Activated T-cell treated with anti-CD3 and anti-CD28 coated beads, Interleukin-2, amount 50 U/mL, for 48 hours (primary cell): ENCODE results near the gene ALDH1L1.
"Not testable (repeated sequence)": the region's sequence is repeated elsewhere in the genome, so short reads cannot be mapped to it uniquely, and the experiment has no call there.

Experiments
- DNase-seq, 2 experiments: peaks; one replicate each; pipeline ENCODE4 v3.0.0-alpha.2; 2020

Gene ALDH1L1

DNA sequence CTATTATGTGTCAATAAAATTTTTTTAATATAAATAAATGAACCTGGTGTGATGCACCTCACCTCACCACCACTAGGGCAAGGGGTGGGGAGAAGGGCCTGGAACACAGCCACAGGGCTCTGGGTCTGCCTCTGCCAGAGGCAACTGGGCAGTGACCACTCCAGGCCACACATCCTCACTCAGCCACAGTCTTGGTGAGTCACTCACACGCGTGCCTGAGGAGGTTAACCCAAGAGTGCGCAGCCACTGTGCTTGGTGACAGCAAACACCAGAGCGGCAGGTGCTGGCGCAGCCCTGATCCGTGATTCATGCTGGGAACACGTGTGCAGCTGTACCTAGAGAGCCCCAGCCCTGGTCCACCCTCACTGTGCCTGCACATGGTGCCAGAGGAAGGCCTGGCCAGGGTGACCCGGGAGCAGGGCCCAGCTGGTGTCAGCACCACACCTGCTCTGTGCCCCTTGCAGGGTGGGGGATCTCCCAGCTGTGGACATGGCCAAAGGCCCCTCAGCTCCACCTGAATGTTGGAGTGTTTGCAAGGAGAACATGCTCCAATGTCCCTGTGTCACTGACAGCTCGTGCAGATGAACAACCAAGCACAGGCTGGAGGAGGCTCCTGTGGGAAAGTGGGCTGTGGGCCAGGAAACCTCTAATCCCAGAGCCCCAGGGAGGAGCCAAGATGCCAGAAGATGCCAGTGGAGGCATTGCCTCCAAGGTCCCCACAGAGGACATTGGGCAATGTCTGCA, 98.6 kb downstream of the ALDH1L1 start:
- DNase-seq, result peak in 1 of 2 experiments; percentile 31

DNA sequence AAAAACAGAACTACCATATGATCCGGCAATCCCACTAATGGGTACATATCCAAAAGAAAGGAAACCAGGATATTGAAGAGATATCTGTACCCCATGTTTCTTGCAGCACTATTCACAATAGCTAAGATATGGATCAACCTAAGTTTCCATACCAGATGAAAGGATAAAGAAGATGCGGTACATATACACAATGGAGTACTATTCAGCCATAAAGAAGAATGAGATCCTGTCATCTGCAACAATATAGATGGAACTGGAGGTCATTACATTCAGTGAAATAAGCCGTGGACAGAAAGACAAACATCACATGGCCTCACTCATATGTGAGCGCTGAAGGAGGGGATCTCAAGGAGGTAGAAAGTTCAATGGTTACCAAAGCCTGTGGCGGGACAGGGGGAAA, 99.4 kb downstream of the ALDH1L1 start:
- no peak for DNase-seq

DNA sequence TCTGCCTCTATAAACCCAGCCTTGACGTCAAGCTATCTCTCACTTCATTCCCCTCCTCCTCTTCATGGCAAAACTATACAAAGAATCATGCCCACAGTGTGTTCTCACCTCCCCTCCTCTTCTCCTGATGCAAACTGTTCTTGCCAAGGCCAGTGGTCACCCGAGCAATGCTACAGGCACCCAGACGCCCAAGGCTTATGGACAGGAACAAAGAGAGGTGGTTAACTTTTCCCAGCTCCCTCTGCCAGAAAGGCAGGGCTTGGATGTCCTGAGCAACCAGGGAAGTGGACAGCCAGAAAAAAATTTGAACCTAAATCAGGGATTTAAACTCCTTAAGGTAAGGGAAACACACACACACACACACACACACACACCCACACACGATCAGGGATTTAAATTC, 101.5 kb downstream of the ALDH1L1 start:
- no peak for DNase-seq

DNA sequence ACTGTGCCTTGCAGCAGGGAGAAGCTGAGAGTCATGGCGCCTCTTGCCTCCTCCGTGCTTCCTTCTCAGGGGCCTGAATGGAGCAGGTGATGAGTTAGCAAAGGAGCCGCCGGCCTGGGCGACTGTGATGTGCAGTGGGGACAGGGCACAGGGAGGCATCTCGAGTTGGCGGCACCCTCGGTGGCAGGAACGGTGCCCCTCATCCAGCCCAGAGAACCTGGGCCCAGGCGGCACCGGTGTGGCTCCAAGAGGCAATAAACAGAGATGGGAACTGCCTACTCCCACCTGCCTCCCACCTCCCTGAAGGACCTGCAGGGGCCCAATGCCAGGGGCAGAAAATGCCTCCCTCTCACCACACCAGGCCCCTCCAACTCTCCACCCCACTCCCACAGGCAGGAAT, 102.6 kb downstream of the ALDH1L1 start:
- no peak for DNase-seq

DNA sequence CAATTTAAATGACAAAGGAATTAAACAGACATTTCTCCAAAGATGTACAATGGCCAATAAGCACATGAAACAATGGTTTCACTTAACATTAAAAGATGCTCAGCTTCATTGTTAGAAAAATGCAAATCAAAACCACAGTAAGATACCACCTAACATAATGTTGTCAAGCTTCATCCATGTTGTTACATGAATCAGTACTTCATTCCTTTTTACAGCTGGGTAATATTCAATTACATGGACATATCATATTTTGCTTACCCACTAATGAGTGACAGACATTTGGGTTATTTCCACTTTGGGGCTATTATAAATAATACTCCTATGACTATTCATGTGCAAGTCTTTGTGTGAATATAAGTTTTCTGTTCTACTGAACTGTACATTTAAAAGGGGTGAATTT, 104.2 kb downstream of the ALDH1L1 start:
- DNase-seq, result no peak

DNA sequence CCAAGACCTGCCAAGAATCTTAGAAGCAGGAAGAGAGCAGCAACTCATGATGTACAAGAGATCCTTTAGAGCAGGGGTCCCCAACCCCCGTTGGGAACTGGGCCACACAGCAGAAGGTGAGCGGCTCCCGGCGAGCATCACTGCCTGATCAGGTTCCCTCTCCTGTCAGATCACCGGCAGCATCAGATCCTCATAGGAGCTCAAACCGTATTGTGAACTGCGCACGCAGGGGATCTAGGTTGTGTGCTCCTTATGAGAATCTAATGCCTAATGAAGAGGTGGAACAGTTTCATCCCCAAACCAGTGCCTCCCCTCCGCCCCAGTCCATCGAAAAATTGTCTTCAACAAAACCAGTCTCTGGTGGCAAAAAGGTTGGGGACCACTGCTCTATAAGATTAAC, 110.2 kb downstream of the ALDH1L1 start:
- DNase-seq, result no peak

DNA sequence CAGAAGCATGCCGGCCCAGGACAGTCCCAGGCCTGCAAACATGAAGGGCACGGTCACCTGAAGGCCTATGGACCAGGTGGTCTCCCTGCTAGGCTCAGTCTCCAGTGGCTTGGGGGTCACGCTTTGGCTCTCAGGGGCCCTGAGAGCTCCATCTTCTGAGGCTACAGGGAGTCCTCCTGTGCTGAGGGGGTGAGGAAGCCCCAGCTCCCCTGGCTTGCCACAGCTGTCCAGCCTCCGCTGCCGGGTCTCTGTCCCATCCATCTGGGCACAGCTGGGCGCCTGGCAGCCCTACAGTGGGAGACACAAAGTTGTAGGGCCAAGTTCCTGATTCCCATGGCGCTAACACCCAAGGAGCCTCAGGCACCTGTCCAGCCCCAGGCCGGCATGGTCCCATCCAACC, 112.4 kb downstream of the ALDH1L1 start:
- DNase-seq, result no peak

DNA sequence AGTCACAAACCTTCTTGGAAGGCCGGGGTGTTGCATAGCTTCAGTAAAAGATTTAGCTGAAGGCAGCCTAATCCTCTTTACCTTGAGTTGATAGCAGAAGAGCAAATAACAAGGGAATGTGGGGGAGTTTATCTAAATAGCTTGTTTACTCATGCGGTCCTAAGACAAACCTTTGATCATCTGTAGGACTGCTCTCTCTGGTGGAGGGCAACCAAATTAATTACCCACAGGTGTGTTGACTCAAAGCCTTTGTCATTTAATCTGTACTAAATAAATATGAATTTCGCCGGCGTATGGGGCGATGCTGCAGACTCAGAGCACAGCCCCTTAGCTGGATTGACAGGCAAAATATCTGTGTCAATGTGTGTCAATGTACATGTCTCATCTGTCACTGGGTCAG, 113.7 kb downstream of the ALDH1L1 start:
- DNase-seq, result not testable (repeated sequence)

DNA sequence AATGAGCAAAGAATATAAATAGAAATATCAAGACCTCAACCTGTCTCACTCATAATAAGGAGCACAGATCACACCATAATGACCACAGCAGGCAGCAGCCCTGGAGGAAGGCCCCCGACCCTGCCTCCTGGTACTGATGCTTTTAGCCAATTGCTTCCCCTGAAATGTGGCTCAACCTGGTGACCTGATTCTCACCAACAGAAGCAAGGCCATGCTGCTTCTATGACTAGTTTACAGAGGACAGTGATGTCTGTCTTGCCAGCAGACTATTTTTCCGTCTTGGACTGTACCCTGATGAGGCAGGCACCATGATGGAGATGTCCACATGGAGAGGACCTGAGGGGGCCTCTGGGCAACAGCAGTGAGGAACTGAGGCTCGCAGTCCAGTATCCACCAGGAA, 114.5 kb downstream of the ALDH1L1 start:
- DNase-seq, result no peak

DNA sequence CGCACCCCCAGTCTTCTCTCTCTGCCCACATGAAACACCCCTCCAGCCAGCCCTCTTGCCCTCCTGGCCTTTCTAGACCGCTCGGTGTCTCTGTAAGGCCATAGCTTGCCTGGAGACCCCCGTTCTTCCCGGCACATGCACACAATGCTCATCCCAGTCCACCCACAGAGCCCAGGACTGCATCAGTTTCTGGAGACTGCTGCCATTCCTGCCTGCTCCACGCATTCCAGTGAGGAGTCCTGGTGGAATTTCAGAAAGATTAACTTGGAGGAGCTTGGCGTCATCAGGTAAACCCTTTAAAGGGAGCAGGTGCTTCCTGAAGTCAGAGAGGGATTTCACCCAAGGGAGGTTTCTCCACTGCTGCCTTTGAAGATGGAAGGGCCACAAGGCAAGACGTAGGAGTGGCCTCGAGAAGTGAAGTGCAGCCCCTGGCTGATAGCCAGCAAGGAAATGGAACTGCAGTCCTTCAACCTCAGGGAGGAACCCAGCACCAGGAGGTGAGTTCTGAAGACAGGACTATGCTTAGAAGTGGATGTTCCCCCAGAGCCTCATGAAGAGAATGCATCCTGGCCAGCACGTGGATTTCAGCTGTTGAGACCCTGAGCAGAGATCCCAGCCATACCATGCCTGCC, 115.6 kb downstream of the ALDH1L1 start:
- no peak for DNase-seq

DNA sequence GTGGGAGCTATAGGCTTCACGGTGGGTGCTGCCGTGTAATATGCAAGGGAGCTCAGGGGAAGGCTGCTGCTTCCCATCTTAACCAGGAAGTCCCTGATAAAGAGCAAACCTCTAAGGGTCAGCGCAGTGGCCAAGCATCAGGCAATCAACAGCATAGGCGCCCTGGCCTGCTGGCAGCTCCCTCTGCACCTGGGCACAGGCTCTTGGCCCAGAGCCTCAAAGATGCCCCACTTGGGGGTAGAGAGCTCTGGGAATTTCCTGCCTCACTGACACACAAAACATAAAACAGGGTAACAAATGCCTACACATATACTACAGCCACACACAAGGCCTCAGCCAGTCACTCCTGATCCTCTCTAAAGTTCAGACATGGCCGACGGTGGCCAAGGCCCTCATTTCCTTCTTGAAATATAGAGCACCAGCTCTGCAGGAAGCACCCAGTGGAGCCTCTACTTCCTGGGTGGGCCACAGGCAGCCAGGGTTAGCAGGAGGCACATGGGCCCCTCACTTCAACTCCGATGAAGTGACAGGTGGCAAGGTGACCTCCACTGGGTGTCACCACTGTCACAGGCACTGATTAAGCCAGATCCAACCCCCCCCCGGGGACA, 116.9 kb downstream of the ALDH1L1 start:
- DNase-seq, result no peak

DNA sequence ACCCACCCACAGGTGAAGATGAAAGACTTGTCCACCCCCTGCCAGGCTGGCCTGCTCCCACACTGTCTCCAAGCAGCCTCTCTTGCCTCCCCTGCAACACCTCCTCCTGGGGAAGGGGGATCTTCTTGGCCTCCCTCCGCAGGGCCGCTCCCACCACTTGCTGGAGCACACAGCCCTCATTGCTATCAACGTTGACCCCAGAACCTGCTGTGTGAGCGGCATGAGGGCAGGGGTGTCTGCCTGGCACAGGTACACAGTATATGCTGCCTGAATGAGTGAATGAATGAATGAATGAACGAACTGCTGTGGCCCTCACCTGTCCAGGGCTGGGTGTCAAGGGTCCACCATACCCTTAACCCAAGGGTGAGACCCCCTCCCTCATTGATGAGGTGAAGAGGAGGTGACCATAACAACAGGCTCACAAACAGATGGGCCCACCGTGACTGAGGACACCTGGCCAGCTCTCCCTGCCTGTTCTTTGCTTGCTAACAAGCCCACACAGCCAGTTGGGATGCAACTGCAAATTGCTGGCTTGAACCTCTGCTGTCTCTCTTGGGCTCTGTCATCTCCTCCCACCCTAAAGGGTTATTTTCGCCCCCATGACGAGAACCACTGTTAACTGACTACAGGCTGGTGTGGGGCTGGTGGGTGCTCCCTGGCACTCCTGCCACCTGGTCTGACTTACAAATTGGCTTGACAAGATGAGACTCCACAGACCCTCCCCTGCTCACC, 118.9 kb downstream of the ALDH1L1 start:
- DNase-seq, result no peak

DNA sequence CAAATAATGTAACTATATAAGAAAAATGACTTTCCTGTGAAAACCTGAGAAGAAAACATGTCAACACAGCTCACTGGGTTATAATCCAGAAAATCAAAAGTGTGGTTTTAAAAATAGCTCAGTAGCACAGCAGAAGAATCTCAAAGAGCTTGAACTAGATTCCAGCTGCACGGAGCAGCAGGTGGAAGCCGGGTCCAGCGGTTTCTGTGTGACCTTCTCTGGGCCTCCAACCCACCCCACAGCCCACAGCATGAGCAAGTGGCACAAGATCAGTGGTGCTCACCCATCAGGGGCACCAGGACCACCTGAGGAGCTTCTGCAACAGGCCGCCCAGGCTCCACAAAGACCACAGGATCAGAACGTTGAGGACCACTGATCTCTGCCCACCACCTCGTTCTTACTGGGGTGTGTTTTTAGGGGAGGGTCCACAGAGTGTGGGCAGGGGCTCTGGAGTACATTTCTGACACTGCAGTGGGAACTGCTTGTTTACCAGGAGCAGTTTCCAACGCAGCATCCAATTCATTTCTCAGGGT, 119.7 kb downstream of the ALDH1L1 start:
- DNase-seq, result no peak

DNA sequence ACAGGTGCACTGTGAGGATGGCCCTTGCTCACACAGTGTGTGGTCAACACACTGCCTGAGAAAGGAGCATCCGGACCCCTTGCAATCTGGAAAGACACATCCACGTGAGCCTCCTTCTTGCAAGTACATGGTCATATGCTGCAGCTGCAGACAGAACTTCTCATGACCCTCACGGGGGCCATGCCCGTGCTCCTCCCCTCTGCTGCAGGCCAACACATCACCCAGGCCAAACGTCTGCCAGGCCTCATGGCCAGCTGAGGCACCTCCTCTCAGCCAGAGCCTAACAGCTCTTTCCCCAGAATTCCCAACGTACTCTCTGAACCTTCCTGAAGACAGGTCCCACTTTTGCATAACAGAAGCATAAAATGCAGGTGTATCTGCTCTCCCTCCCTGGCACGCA, 121.7 kb downstream of the ALDH1L1 start:
- no peak for DNase-seq

DNA sequence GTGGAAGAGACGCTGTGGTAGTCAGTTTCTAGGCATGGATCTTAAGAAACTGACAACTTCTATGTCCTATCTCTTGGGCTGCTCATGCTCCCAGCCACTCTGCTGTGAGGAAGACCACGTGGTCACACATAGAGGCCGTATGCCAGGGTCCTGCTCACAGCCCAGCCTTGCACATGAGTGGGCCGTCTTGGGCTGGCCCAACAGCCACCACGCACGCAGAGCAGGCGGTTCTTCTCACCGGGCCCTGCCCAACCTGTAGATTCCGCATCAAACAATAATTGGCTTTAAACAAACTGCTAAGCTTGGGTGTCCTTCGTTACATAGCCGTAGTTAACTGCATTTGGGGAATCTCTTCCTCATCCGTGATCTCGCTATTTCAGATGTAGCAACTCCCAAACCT, 122.5 kb downstream of the ALDH1L1 start:
- no peak for DNase-seq

DNA sequence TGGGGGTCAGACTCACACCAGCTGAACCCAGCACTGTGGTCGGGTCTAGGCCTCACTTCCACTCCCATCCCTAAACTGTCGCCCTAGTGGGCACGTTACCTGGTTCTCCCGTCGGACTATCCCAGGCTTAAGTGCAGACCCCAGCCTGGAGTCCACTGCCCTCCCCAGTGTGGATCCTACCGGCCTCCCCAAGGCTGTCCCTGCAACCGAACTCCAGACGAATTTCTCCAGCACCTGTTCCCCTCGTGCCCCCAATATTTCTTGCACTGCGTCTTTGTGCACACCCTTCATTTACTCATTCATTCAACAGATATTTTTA, 122.9 kb downstream of the ALDH1L1 start:
- no peak for DNase-seq

DNA sequence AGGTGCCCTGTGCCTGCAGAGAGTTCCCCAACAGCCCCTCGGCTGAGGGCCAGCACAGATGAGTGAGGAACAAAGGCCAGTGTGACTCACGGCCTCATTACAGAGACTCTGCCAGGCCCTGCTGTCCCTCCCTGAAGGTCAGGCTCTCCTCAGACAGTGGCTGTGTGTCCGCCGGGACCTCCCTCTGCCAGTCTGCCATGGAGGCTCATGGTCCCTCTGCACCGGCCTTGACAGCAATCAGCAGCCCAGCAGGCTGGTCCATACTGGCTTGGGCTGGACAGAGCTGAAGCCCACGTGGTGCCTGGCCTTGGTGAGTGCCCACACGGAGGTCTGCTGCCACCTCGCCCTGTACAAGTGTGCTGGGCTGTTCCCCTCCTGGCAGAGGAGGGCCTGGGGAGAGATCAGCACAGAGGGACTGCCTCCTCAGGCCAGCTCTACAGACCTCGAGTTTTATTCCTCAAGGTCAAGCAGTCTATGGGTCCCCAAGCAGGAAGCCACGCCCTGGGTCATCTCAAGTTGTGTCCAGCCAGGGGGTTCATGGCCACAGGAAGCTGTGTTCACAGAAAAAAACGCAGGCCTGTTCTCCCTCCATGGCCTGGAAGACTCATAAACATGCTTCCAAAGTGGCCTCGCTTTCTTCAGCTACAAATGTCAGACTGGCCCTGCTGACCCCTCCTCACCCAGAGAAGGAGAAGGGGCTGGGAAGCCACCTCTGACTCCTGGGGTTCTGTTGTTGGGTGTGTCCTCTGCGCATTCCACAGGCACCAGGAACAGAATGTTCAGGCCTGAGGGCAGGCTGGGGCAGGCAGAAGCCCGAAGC, 123.5 kb downstream of the ALDH1L1 start:
- DNase-seq, result no peak

DNA sequence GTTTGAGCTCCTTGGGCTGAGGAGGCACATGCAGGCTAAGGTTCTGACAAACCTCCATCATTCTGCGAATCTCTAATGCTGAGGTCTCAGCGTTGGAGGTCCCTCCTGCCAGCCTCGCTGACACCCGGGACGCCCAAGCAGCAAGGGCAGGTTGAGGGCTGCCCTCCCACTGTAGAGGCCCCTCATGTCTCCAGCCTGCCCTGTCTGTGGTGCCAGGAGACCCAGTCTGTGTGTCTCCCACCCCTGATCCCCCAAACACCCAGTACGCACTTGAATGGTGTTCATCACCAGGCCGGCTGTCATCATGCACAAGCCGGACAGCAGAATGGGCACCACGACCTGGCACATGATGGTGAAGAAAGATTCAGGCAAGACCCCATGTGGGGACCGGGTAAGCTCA, 124.3 kb downstream of the ALDH1L1 start:
- DNase-seq, result no peak

DNA sequence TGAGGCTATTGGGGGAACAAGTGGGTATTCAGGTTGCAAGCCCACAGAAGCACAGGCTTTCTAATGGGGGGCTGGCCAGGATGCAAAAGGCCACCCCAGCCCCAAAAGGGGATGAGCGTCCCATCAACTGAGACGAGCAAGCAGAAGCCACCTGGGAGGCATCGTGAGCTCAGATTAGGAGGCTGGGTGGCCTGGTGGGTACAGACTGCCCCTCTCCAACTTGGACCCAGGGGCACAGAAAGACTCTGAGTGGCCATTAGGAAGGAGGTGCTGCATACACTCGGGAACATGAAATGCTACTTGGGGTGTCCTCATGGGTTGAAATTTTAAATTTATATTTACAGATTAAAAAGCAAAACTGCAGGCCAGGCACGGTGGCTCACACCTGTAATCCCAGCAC, 125.5 kb downstream of the ALDH1L1 start:
- no peak for DNase-seq

DNA sequence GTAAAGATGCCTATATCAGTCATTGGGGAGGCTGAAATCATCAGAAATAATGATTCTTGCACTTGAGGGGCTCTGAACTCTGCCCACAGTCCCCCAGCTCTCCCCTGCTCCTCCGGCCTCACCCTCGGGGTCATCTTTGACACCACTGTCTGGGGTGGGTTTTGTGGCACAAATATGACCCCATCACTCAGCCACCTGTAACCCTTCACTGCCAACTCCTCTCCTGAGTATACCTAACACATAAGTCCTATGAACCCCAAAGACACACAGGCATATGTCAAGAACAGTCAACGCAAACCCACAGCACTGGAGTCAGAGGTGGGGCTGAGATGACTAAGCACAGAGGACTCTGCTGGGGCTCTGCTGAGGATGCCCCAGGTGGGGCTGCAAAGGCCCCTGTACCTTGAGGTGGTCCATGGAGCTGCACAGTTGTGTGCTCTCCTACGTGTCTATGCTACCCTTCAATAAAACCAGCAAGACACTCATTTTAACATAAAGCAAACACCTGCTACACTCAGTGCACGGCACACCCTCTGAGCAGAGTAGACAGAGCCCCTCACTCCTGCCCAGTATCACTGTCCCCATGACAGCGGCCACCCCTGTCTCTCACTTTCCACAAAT, 126.3 kb downstream of the ALDH1L1 start:
- no peak for DNase-seq
